Measurements from ENCODE around the gene OGT.
A peak's percentile ranks its signal among the peaks of the same experiment; 100 is the strongest.
"Not testable (repeated sequence)": the region's sequence is repeated elsewhere in the genome, so short reads cannot be mapped to it uniquely, and the experiment has no call there.

OGT gene

GRCh38 chrX:71536285-71536684 is 3.4 kb downstream of the OGT start:
- peak overlapping the region; percentile 85 for H3K4me3 ChIP-seq (ENCODE audit: low read depth, low read length)
- no peak for DNase-seq (ENCODE audit: low read depth)

GRCh38 chrX:71537743-71538142 is 4.8 kb downstream of the OGT start:
- H3K4me3 ChIP-seq (ENCODE audit: low read depth, low read length): no peak overlapping the region

GRCh38 chrX:71540801-71541200 is 7.9 kb downstream of the OGT start:
- no peak overlapping the region for H3K4me3 ChIP-seq (ENCODE audit: low read depth, low read length)
- no peak for DNase-seq (ENCODE audit: low read depth)

More at GRCh38 chrX:71537743-71538142, 4.8 kb downstream of the OGT start:
- no peak for DNase-seq (ENCODE audit: low read depth)

GRCh38 chrX:71541210-71542022 is 8.5 kb downstream of the OGT start:
- H3K4me3 ChIP-seq (ENCODE audit: low read depth, low read length): no peak overlapping the region
- peak; percentile 41 for DNase-seq (ENCODE audit: low read depth)

GRCh38 chrX:71542411-71542810 is 9.5 kb downstream of the OGT start:
- peak; percentile 53 for DNase-seq (ENCODE audit: low read depth)
- H3K4me3 ChIP-seq (ENCODE audit: low read depth, low read length): no peak overlapping the region

GRCh38 chrX:71542825-71543224 is 9.9 kb downstream of the OGT start:
- no peak for DNase-seq (ENCODE audit: low read depth)
- H3K4me3 ChIP-seq (ENCODE audit: low read depth, low read length): no peak overlapping the region

GRCh38 chrX:71543316-71543715 is 10.4 kb downstream of the OGT start:
- H3K4me3 ChIP-seq (ENCODE audit: low read depth, low read length): no peak overlapping the region
- no peak for DNase-seq (ENCODE audit: low read depth)

GRCh38 chrX:71545364-71545763 is 12.5 kb downstream of the OGT start:
- DNase-seq (ENCODE audit: low read depth): no peak
- H3K4me3 ChIP-seq (ENCODE audit: low read depth, low read length): no peak overlapping the region

GRCh38 chrX:71546879-71547278 is 14.0 kb downstream of the OGT start:
- DNase-seq (ENCODE audit: low read depth): no peak
- H3K4me3 ChIP-seq (ENCODE audit: low read depth, low read length): no peak overlapping the region

- no peak for DNase-seq (ENCODE audit: low read depth)
- no peak overlapping the region for H3K4me3 ChIP-seq (ENCODE audit: low read depth, low read length)
Measured at GRCh38 chrX:71547339-71547738, 14.4 kb downstream of the OGT start.

GRCh38 chrX:71549986-71550385 is 17.1 kb downstream of the OGT start:
- DNase-seq (ENCODE audit: low read depth): no peak
- H3K4me3 ChIP-seq (ENCODE audit: low read depth, low read length): no peak overlapping the region

GRCh38 chrX:71550578-71550977 is 17.7 kb downstream of the OGT start:
- DNase-seq (ENCODE audit: low read depth): no peak
- H3K4me3 ChIP-seq (ENCODE audit: low read depth, low read length): no peak overlapping the region

GRCh38 chrX:71556036-71556435 is 23.1 kb downstream of the OGT start:
- no peak overlapping the region for H3K4me3 ChIP-seq (ENCODE audit: low read depth, low read length)
- no peak for DNase-seq (ENCODE audit: low read depth)

GRCh38 chrX:71558920-71559319 is 26.0 kb downstream of the OGT start:
- DNase-seq (ENCODE audit: low read depth): no peak
- no peak overlapping the region for H3K4me3 ChIP-seq (ENCODE audit: low read depth, low read length)

GRCh38 chrX:71559773-71560172 is 26.9 kb downstream of the OGT start:
- not testable (repeated sequence) for H3K4me3 ChIP-seq (ENCODE audit: low read depth, low read length); DNase-seq (ENCODE audit: low read depth)

- DNase-seq (ENCODE audit: low read depth): no peak
- H3K4me3 ChIP-seq (ENCODE audit: low read depth, low read length): no peak overlapping the region
Measured at GRCh38 chrX:71563921-71564320, 31.0 kb downstream of the OGT start.

- DNase-seq (ENCODE audit: low read depth): no peak
- no peak overlapping the region for H3K4me3 ChIP-seq (ENCODE audit: low read depth, low read length)
Measured at GRCh38 chrX:71565474-71566041, 32.7 kb downstream of the OGT start.

- DNase-seq (ENCODE audit: low read depth); H3K4me3 ChIP-seq (ENCODE audit: low read depth, low read length): not testable (repeated sequence)
Measured at GRCh38 chrX:71571390-71571789, 38.5 kb downstream of the OGT start.

- H3K4me3 ChIP-seq (ENCODE audit: low read depth, low read length): no peak overlapping the region
- no peak for DNase-seq (ENCODE audit: low read depth)
Measured at GRCh38 chrX:71573590-71573989, 40.7 kb downstream of the OGT start.

- H3K4me3 ChIP-seq (ENCODE audit: low read depth, low read length): no peak overlapping the region
- no peak for DNase-seq (ENCODE audit: low read depth)
Measured at GRCh38 chrX:71577682-71578081, 44.8 kb downstream of the OGT start.
